H1 (cell line): ENCODE measurements around the gene RIIAD1.

Experiments used
- CHD2 ChIP-seq: IDR thresholded peaks from 2 replicates; pipeline ENCODE4 v1.6.1; 2012; ENCODE audit warnings: low read length, improper control_type of control experiment
- HDAC2 ChIP-seq, 2 experiments: fragments of 300-600 bp in 1 of 2; sonication (generic) in 1 of 2; IDR thresholded peaks; 2 replicates each; pipeline ENCODE4 v1.6.1; 2011 to 2012; ENCODE audit warnings: low read depth in 2 of 2, low read length in 2 of 2, mild to moderate bottlenecking in 2 of 2, moderate library complexity in 2 of 2, borderline replicate concordance in 1 of 2, inconsistent platforms in 1 of 2

- no peak for TF ChIP-seq HDAC2 (IDR thresholded peaks at IDR 0.05; ENCODE audit: borderline replicate concordance in 1 of 2, low read depth in 2 of 2, low read length in 2 of 2)
- no peak for TF ChIP-seq CHD2
These were observed 28.2 kb upstream of the RIIAD1 start for GRCh38 chr1:151693057-151693651.
